PC-9 (cell line): ENCODE data around the gene MAU2. TPM values are rescaled to one million over a fixed set of nuclear protein-coding genes. Genes with fewer than 3 reads are reported as not detected.
"Not testable (repeated sequence)": the region's sequence is repeated elsewhere in the genome, so short reads cannot be mapped to it uniquely, and the experiment has no call there.

ENCODE experiments used
- BruUV-seq: library from RNA; stranded (reverse); fragments of 400-500 nt; replicated peaks from 2 replicates; lab custom pipeline; 2021; lab: Mats Ljungman, UMichigan
- CTCF ChIA-PET: fragments of 300-600 bp; sonication (Branson Sonifier 250); formaldehyde crosslinking; loops from one replicate; lab custom pipeline; 2022; ENCODE audit warnings: antibody characterized with exemption; lab: Charles Lee
- POLR2A ChIA-PET: fragments of 300-600 bp; sonication (Branson Sonifier 250); formaldehyde crosslinking; loops from one replicate; lab custom pipeline; 2022; ENCODE audit warnings: antibody characterized with exemption; ENCODE audit not compliant: unreplicated experiment; lab: Charles Lee
- DNase-seq, 2 experiments: peaks; one replicate each; pipeline versions ENCODE4 v3.0.0 to v3.0.0-alpha.2; 2015 to 2022; ENCODE audit warnings: mixed read lengths in 1 of 2
- H2AFZ ChIP-seq: fragments of 200-600 bp; sonication (generic); 2 replicates; pipeline ENCODE4 v1.8.1; 2017; ENCODE audit warnings: antibody characterized with exemption
- H3F3A ChIP-seq: fragments of 200-600 bp; sonication (generic); 2 replicates; pipeline ENCODE4 v1.8.1; 2017; ENCODE audit warnings: antibody characterized with exemption, mild to moderate bottlenecking, low read depth; ENCODE audit not compliant: insufficient read depth
- H3K27ac ChIP-seq: fragments of 200-600 bp; sonication (generic); 2 replicates; pipeline ENCODE4 v1.6.1; 2016; ENCODE audit warnings: mixed run types
- H3K27me3 ChIP-seq: fragments of 200-600 bp; sonication (generic); 2 replicates; pipeline ENCODE4 v1.6.1; 2016; ENCODE audit warnings: low read depth, mixed run types; ENCODE audit not compliant: insufficient read depth
- H3K36me3 ChIP-seq: fragments of 200-600 bp; sonication (generic); 2 replicates; pipeline ENCODE4 v1.6.1; 2016; ENCODE audit warnings: low read depth, mixed run types
- H3K4me1 ChIP-seq: fragments of 200-600 bp; sonication (generic); replicated peaks from 2 replicates; pipeline ENCODE4 v1.6.1; 2016; ENCODE audit warnings: mixed run types; ENCODE audit not compliant: insufficient read depth
- H3K4me2 ChIP-seq: fragments of 200-600 bp; sonication (generic); 2 replicates; pipeline ENCODE4 v1.6.1; 2017; ENCODE audit warnings: mixed run types
- H3K4me3 ChIP-seq: fragments of 200-600 bp; sonication (generic); 2 replicates; pipeline ENCODE4 v1.6.1; 2016; ENCODE audit warnings: mixed run types
- H3K79me2 ChIP-seq: fragments of 200-600 bp; sonication (generic); 2 replicates; pipeline ENCODE4 v1.6.1; 2017; ENCODE audit warnings: low read depth, mixed run types
- H3K9me2 ChIP-seq: fragments of 200-600 bp; sonication (generic); 2 replicates; pipeline ENCODE4 v1.8.1; 2017; ENCODE audit warnings: mild to moderate bottlenecking; ENCODE audit not compliant: insufficient read depth
- H3K9me3 ChIP-seq: fragments of 200-600 bp; sonication (generic); 2 replicates; pipeline ENCODE4 v1.8.1; 2016; ENCODE audit warnings: low read depth; ENCODE audit not compliant: insufficient read depth
- H4K20me1 ChIP-seq: fragments of 200-600 bp; sonication (generic); 2 replicates; pipeline ENCODE4 v1.8.1; 2017; ENCODE audit not compliant: insufficient read depth
- CTCF ChIP-seq: fragments of 200-600 bp; sonication (generic); conservative IDR thresholded peaks from 2 replicates; pipeline ENCODE4 v1.6.1; 2017; ENCODE audit warnings: mixed run types, antibody characterized with exemption, mild to moderate bottlenecking, moderate library complexity
- EZH2 ChIP-seq: fragments of 200-600 bp; sonication (generic); IDR thresholded peaks from 2 replicates; pipeline ENCODE4 v1.8.0; 2017; ENCODE audit warnings: antibody characterized with exemption, low read depth
- intact Hi-C: fragments of 100-400 bp; cut with micrococcal nuclease; formaldehyde crosslinking; loops from one replicate; pipeline ENCODE4 v1.10.0; 2022; ENCODE audit not compliant: unreplicated experiment
- total RNA-seq: library from RNA; stranded (reverse); gene quantifications from 2 replicates; pipeline ENCODE4 v1.2.3, GENCODE V29; 2021

MAU2 gene
- total RNA-seq, 1 experiment from 2014 or later, result 46.1 TPM

GRCh38 chr19:19387108-19387507 lies 66.5 kb downstream of the MAU2 start:
- Histone ChIP-seq H4K20me1 (no peaks in the 10 kb centered on the region; the same call in 1 of the 2 replicates), H3K4me2 (peak overlapping the region; percentile 97), H2AFZ (no peak overlapping the region), H3K36me3 (peaks cover 3% of the 10 kb centered on the region; the same call in 1 of the 2 replicates), H3K4me1 (peaks cover 23% of the 10 kb centered on the region), H3K79me2 (peaks cover 74% of the 10 kb centered on the region), H3K27ac (no peak overlapping the region), H3K9me3 (no peaks in the 10 kb centered on the region), H3K4me3 (peak overlapping the region; percentile 88), H3F3A (peaks cover 16% of the 10 kb centered on the region; the same call in 1 of the 2 replicates), H3K9me2 (no peaks in the 10 kb centered on the region), H3K27me3 (no peaks in the 10 kb centered on the region)
- intact Hi-C loops, result no loop called here
- DNase-seq, result no peak
- ChIA-PET CTCF (interaction anchor here (0.7 kb wide), 1 partner anchor 23 kb away, joined by 5 read pairs; no protein-coding TSS in a partner anchor), POLR2A (interaction anchor here (0.6 kb wide), 1 partner anchor 23 kb away, joined by 4 read pairs; no protein-coding TSS in a partner anchor)
- TF ChIP-seq CTCF (no peak), EZH2 (no peak)
- TSS peak; percentile 19 for BruUV-seq

GRCh38 chr19:19388568-19389555 lies 68.2 kb downstream of the MAU2 start:
- no TSS peak for BruUV-seq

GRCh38 chr19:19389683-19390082 lies 69.1 kb downstream of the MAU2 start:
- peaks cover 15% of the 10 kb centered on the region for H3K4me1 ChIP-seq
- H3K4me3 ChIP-seq, H3K27me3 ChIP-seq, BruUV-seq, H3K9me3 ChIP-seq, DNase-seq, intact Hi-C loops, H3K4me2 ChIP-seq, H3F3A ChIP-seq, CTCF ChIA-PET, H2AFZ ChIP-seq, H3K9me2 ChIP-seq, H3K27ac ChIP-seq, H3K36me3 ChIP-seq, H4K20me1 ChIP-seq, POLR2A ChIA-PET: not testable (repeated sequence)
- H3K79me2 ChIP-seq, result peaks cover 88% of the 10 kb centered on the region

More at GRCh38 chr19:19388568-19389555, 68.2 kb downstream of the MAU2 start:
- Histone ChIP-seq H3K4me2 (no peak overlapping the region), H3K36me3 (peaks cover 3% of the 10 kb centered on the region; the same call in 1 of the 2 replicates), H3K4me1 (peaks cover 23% of the 10 kb centered on the region), H3K27ac (no peak overlapping the region), H4K20me1 (peaks cover 4% of the 10 kb centered on the region; the same call in 1 of the 2 replicates), H3K9me2 (no peaks in the 10 kb centered on the region), H3K27me3 (no peaks in the 10 kb centered on the region), H3K79me2 (peaks cover 88% of the 10 kb centered on the region), H3K4me3 (no peak overlapping the region), H2AFZ (no peak overlapping the region), H3F3A (0 out of 2 replicates have a peak, but pooled peaks cover 6% of the 10 kb centered on the region), H3K9me3 (no peaks in the 10 kb centered on the region)
- ChIA-PET POLR2A (no interaction called here), CTCF (no interaction called here)
- no peak for TF ChIP-seq EZH2
- TF ChIP-seq CTCF, result no peak
- no peak for DNase-seq
- intact Hi-C loops, result no loop called here

- BruUV-seq, H3F3A ChIP-seq, CTCF ChIA-PET, H3K4me2 ChIP-seq, H3K27ac ChIP-seq, DNase-seq, H2AFZ ChIP-seq, H3K27me3 ChIP-seq, H3K4me3 ChIP-seq, H3K36me3 ChIP-seq, H3K9me3 ChIP-seq, H4K20me1 ChIP-seq, intact Hi-C loops, H3K4me1 ChIP-seq, H3K9me2 ChIP-seq: not testable (repeated sequence)
- POLR2A ChIA-PET, result interaction anchor here (0.6 kb wide), 1 partner anchor 78 kb away, joined by 4 read pairs; no protein-coding TSS in a partner anchor
- H3K79me2 ChIP-seq, result peaks cover 87% of the 10 kb centered on the region
Observed at GRCh38 chr19:19394333-19394732, 73.7 kb downstream of the MAU2 start.
